Endothelial cell of umbilical vein (primary cell): ENCODE results near the gene FANCE. TPM values are rescaled to one million over a fixed set of nuclear protein-coding genes. Genes with fewer than 3 reads are reported as not detected.

ENCODE experiments used
- BruUV-seq: library from RNA; stranded (reverse); fragments of 400-500 nt; replicated peaks from 2 replicates; lab custom pipeline; 2021; lab: Mats Ljungman, UMichigan
- CTCF ChIA-PET: fragments of 300-600, 350-600 bp; sonication (Branson Sonifier 250); formaldehyde crosslinking; loops from one replicate; lab custom pipeline; 2021; ENCODE audit warnings: antibody characterized with exemption, inconsistent platforms; lab: Charles Lee
- POLR2A ChIA-PET: fragments of 300-600, 350-600 bp; sonication (Branson Sonifier 250); formaldehyde crosslinking; loops from one replicate; lab custom pipeline; 2021; ENCODE audit warnings: antibody characterized with exemption, inconsistent platforms; lab: Charles Lee
- DNase-seq: peaks from one replicate; pipeline ENCODE4 v3.0.0-alpha.2; 2011; ENCODE audit warnings: low read depth, low spot score
- FAIRE-seq: peaks from 2 replicates; lab custom pipeline; 2011; peaks lifted over from hg19 to GRCh38; lab: Jason Lieb, UNC
- H2AFZ ChIP-seq: 2 replicates; pipeline ENCODE4 v1.6.0; 2012; ENCODE audit warnings: low read depth, low read length, control low read depth, inconsistent platforms
- H3K27ac ChIP-seq: 2 replicates; pipeline ENCODE4 v1.5.1; 2011; ENCODE audit warnings: low read depth, mild to moderate bottlenecking, control low read depth, low read length, moderate library complexity; ENCODE audit not compliant: insufficient read depth
- H3K27me3 ChIP-seq, 2 experiments: 2 replicates each; pipeline versions ENCODE4 v1.6.0 to v1.6.1; 2011; ENCODE audit warnings: low read length in 2 of 2, mixed read lengths in 1 of 2; ENCODE audit not compliant: control insufficient read depth in 2 of 2, insufficient read depth in 2 of 2
- H3K36me3 ChIP-seq, 2 experiments: 2 replicates in 1 of 2; 3 replicates in 1 of 2; pipeline ENCODE4 v1.5.1; 2011; ENCODE audit warnings: low read length in 2 of 2, mild to moderate bottlenecking in 1 of 2, moderate library complexity in 1 of 2; ENCODE audit not compliant: control insufficient read depth in 2 of 2, insufficient read depth in 2 of 2; ENCODE audit errors: extremely low read depth in 1 of 2
- H3K4me1 ChIP-seq: 3 replicates; pipeline ENCODE4 v1.5.1; 2011; ENCODE audit warnings: mild to moderate bottlenecking, low read length; ENCODE audit not compliant: control insufficient read depth, insufficient read depth; ENCODE audit errors: extremely low read depth
- H3K4me2 ChIP-seq: 2 replicates; pipeline ENCODE4 v1.6.1; 2011; ENCODE audit warnings: low read length, control low read depth, mixed read lengths; ENCODE audit not compliant: insufficient read depth
- H3K4me3 ChIP-seq, 3 experiments: fragments of 200-600 bp in 1 of 3; sonication (generic), shearing (Covaris generic) in 1 of 3; replicated peaks in 1 of 3; 2 replicates each; pipeline ENCODE4 v1.5.1; 2011 to 2016; ENCODE audit warnings: control low read depth in 3 of 3, low read length in 3 of 3, mild to moderate bottlenecking in 2 of 3, inconsistent platforms in 1 of 3, low read depth in 1 of 3, moderate library complexity in 1 of 3; ENCODE audit not compliant: insufficient read depth in 1 of 3
- H3K79me2 ChIP-seq: 2 replicates; pipeline ENCODE4 v1.6.0; 2012; ENCODE audit warnings: low read length, inconsistent platforms; ENCODE audit not compliant: control insufficient read depth, insufficient read depth
- H3K9ac ChIP-seq: replicated peaks from 2 replicates; pipeline ENCODE3; 2011; ENCODE audit warnings: low read length, control low read depth; ENCODE audit not compliant: insufficient read depth; ENCODE audit errors: extremely low read depth
- H3K9me1 ChIP-seq: replicated peaks from 3 replicates; pipeline ENCODE4 v1.6.0; 2011; ENCODE audit warnings: mild to moderate bottlenecking, low read length; ENCODE audit not compliant: control insufficient read depth, insufficient read depth; ENCODE audit errors: extremely low read depth
- H3K9me3 ChIP-seq: replicated peaks from 2 replicates; pipeline ENCODE4 v1.5.1; 2012; ENCODE audit warnings: low read length, inconsistent platforms; ENCODE audit not compliant: control insufficient read depth, insufficient read depth
- H4K20me1 ChIP-seq: replicated peaks from 2 replicates; pipeline ENCODE3; 2011; ENCODE audit warnings: mild to moderate bottlenecking, low read length; ENCODE audit not compliant: control insufficient read depth, insufficient read depth; ENCODE audit errors: extremely low read depth
- EZH2 ChIP-seq: IDR thresholded peaks from 2 replicates; pipeline ENCODE4 v1.6.1; 2012; ENCODE audit warnings: borderline replicate concordance, low read depth, mild to moderate bottlenecking, moderate library complexity, low read length, inconsistent platforms; ENCODE audit not compliant: severe bottlenecking
- GATA2 ChIP-seq: IDR thresholded peaks from 2 replicates; pipeline ENCODE4 v1.7.0; 2011; ENCODE audit warnings: low read depth, mild to moderate bottlenecking, moderate library complexity, mixed read lengths, low read length; ENCODE audit not compliant: insufficient read length, insufficient read depth
- JUN ChIP-seq: IDR thresholded peaks from 2 replicates; pipeline ENCODE4 v1.6.1; 2011; ENCODE audit warnings: borderline replicate concordance, low read depth; ENCODE audit not compliant: insufficient read length, insufficient read depth
- POLR2A ChIP-seq: IDR thresholded peaks from 2 replicates; pipeline ENCODE4 v1.6.1; 2012; ENCODE audit warnings: low read depth, mild to moderate bottlenecking, control low read depth, low read length
- dilution Hi-C: fragments of 300-500 bp; cut with MboI; formaldehyde crosslinking; loops from one replicate; pipeline ENCODE4 v1.15.0; 2019; ENCODE audit warnings: low sequenced_read_pairs; ENCODE audit not compliant: extremely low pct_ligation_motif_present
- intact Hi-C: fragments of 100-400 bp; cut with micrococcal nuclease; formaldehyde crosslinking; loops from one replicate; pipeline ENCODE4 v1.10.0; 2022
- polyA plus RNA-seq, 4 experiments: library from polyadenylated mRNA; depleted of rRNA in 3 of 4; stranded (reverse) in 3 of 4; unstranded in 1 of 4; fragments of >200 nt; gene quantifications; 2 replicates each; pipeline versions ENCODE4 v1.2.1 to v1.2.3, GENCODE V29; 2011 to 2012; ENCODE audit warnings: missing spikeins in 1 of 4
- total RNA-seq: library from RNA; stranded (reverse); gene quantifications from 2 replicates; pipeline ENCODE4 v1.2.3, GENCODE V29; 2021
- TF ChIP-seq, protein P1 (sequence below): IDR thresholded peaks from 2 replicates; pipeline ENCODE4 v1.6.1; 2011; ENCODE audit not compliant: insufficient read depth, insufficient read length

FANCE gene
- total and polyA plus RNA-seq, 2 donors (not counting 3 experiments of a cell fraction or from before 2014, with no cell fraction given) = 9.1 to 12.7 TPM

DNA sequence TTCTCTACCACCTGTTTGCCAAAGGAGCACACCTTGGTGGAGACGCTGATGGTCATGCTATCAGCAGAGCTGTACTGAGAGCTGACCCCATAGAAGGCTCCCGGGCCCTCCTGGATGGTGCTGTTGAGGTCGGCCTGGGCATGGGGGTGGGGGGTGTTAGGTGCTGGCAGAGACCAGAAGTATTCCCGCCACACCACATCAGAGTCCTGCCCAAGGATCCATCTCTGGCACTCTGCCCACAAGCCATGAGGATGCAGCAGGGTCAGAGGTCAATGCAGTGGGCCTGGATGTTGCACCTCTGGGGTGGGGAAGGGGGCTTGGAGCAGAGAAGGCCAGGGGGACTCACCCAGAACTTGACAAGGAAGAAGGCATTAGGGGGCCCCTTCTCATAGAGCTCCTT is 23.4 kb downstream of the FANCE start:
- no peak overlapping the region for H3K9ac ChIP-seq
- intact Hi-C loops (no loop called here), dilution Hi-C loops (no loop called here)
- H3K4me1 ChIP-seq = peaks cover 9% of the 10 kb centered on the region
- BruUV-seq = no TSS peak
- no peak overlapping the region for H3K4me3 ChIP-seq
- H3K4me2 ChIP-seq = no peak overlapping the region
- DNase-seq (no peak), FAIRE-seq (no peak)
- no peak overlapping the region for H3K27ac ChIP-seq
- no peaks in the 10 kb centered on the region for H3K27me3 ChIP-seq
- no peak for TF ChIP-seq POLR2A
- no peak for TF ChIP-seq EZH2
- TF ChIP-seq JUN = no peak
- no peaks in the 10 kb centered on the region for H3K9me1 ChIP-seq
- ChIA-PET POLR2A (no interaction called here), CTCF (interaction anchor here (1.1 kb wide), 1 partner anchor 22 kb away, joined by 4 read pairs; no protein-coding TSS in a partner anchor)
- no peaks in the 10 kb centered on the region for H3K9me3 ChIP-seq
- peaks cover 5 to 7% of the 10 kb centered on the region in 2 experiments for H3K36me3 ChIP-seq
- H3K79me2 ChIP-seq = peaks cover 10% of the 10 kb centered on the region
- peaks cover 7% of the 10 kb centered on the region for H4K20me1 ChIP-seq
- no peak overlapping the region for H2AFZ ChIP-seq

GRCh38 chr6:35476004-35476403 is 23.9 kb downstream of the FANCE start:
- no TSS peak for BruUV-seq
- peaks cover 5% of the 10 kb centered on the region for H3K79me2 ChIP-seq
- H3K9ac ChIP-seq = no peak overlapping the region
- H3K27me3 ChIP-seq = no peaks in the 10 kb centered on the region
- H3K27ac ChIP-seq = no peak overlapping the region
- ChIA-PET CTCF (interaction anchor here (1.1 kb wide), 1 partner anchor 22 kb away, joined by 4 read pairs; no protein-coding TSS in a partner anchor), POLR2A (no interaction called here)
- peaks cover 7% of the 10 kb centered on the region for H4K20me1 ChIP-seq
- no peak overlapping the region for H3K4me3 ChIP-seq
- peaks cover 5 to 7% of the 10 kb centered on the region in 2 experiments for H3K36me3 ChIP-seq
- H3K9me1 ChIP-seq = no peaks in the 10 kb centered on the region
- TF ChIP-seq, protein P1, sequence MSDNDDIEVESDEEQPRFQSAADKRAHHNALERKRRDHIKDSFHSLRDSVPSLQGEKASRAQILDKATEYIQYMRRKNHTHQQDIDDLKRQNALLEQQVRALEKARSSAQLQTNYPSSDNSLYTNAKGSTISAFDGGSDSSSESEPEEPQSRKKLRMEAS = no peak
- TF ChIP-seq GATA2 = no peak
- no peak for TF ChIP-seq JUN
- H3K9me3 ChIP-seq = no peaks in the 10 kb centered on the region
- peaks cover 4% of the 10 kb centered on the region for H3K4me1 ChIP-seq
- intact Hi-C loops = no loop called here
- no peak overlapping the region for H3K4me2 ChIP-seq
- DNase-seq (no peak), FAIRE-seq (no peak)
- H2AFZ ChIP-seq = no peak overlapping the region
- dilution Hi-C loops = no loop called here
